WTC11 (cell line): Measurements from ENCODE around the gene CAMKK2. TPM values are rescaled to one million over a fixed set of nuclear protein-coding genes. Genes with fewer than 3 reads are reported as not detected.

Experiments used
- ATAC-seq: fragments of 200-7000 bp; cut with Tn5 transposase; 2 replicates; pipeline ENCODE4 v1.10.0; 2021; ENCODE audit warnings: mild to moderate bottlenecking, moderate library complexity
- CTCF ChIA-PET: fragments of 300-600 bp; sonication (Branson Sonifier 250); formaldehyde crosslinking; loops from one replicate; lab custom pipeline; 2021; ENCODE audit warnings: antibody characterized with exemption; lab: Charles Lee
- POLR2A ChIA-PET: fragments of 350-600 bp; sonication (Branson Sonifier 250); formaldehyde crosslinking; loops from one replicate; lab custom pipeline; 2021; ENCODE audit warnings: antibody characterized with exemption; lab: Charles Lee
- DNase-seq: peaks from one replicate; pipeline ENCODE4 v3.0.0; 2021; ENCODE audit warnings: low spot score
- H3K27ac Mint-ChIP-seq: 2 replicates; pipeline ENCODE4 v1.8.0; 2021; ENCODE audit warnings: mixed read lengths
- H3K27me3 Mint-ChIP-seq: 2 replicates; pipeline ENCODE4 v1.8.0; 2021; ENCODE audit warnings: low read depth, mild to moderate bottlenecking, moderate library complexity, mixed read lengths
- H3K36me3 Mint-ChIP-seq: 2 replicates; pipeline ENCODE4 v1.8.0; 2021; ENCODE audit warnings: mixed read lengths
- H3K4me1 Mint-ChIP-seq: 2 replicates; pipeline ENCODE4 v1.8.0; 2022; ENCODE audit warnings: mixed read lengths
- H3K4me3 Mint-ChIP-seq: 2 replicates; pipeline ENCODE4 v1.8.0; 2021; ENCODE audit warnings: mild to moderate bottlenecking, moderate library complexity, mixed read lengths
- H3K9me3 Mint-ChIP-seq: 2 replicates; pipeline ENCODE4 v1.8.0; 2021; ENCODE audit warnings: mixed read lengths
- ATF1 ChIP-seq: sonication (generic); formaldehyde crosslinking; IDR thresholded peaks from 2 replicates; pipeline ENCODE4 v1.8.1; 2023; ENCODE audit warnings: mild to moderate bottlenecking, moderate library complexity, missing genetic modification reagents
- ATF2 ChIP-seq: sonication (generic); formaldehyde crosslinking; IDR thresholded peaks from 2 replicates; pipeline ENCODE4 v1.8.1; 2022; ENCODE audit warnings: low read depth, missing genetic modification reagents, borderline replicate concordance
- CREB1 ChIP-seq: sonication (generic); formaldehyde crosslinking; IDR thresholded peaks from 2 replicates; pipeline ENCODE4 v1.8.0; 2023; ENCODE audit warnings: mild to moderate bottlenecking, missing genetic modification reagents
- FOXP1 ChIP-seq: sonication (generic); formaldehyde crosslinking; IDR thresholded peaks from 2 replicates; pipeline ENCODE4 v1.8.0; 2022; ENCODE audit warnings: missing genetic modification reagents, mild to moderate bottlenecking, moderate library complexity, borderline replicate concordance
- GRHL2 ChIP-seq: fragments of 250-450 bp; sonication (Bioruptor Pico); IDR thresholded peaks from 2 replicates; pipeline ENCODE4 v1.8.0; 2022; ENCODE audit warnings: mild to moderate bottlenecking, moderate library complexity; ENCODE audit not compliant: insufficient replicate concordance, severe bottlenecking
- KAT7 ChIP-seq: sonication (generic); formaldehyde crosslinking; IDR thresholded peaks from 2 replicates; pipeline ENCODE4 v1.8.1; 2023; ENCODE audit warnings: missing genetic modification reagents, mild to moderate bottlenecking, borderline replicate concordance
- MYBL2 ChIP-seq: sonication (generic); formaldehyde crosslinking; IDR thresholded peaks from 2 replicates; pipeline ENCODE4 v1.8.1; 2023; ENCODE audit warnings: mild to moderate bottlenecking, moderate library complexity, missing genetic modification reagents
- NFE2L1 ChIP-seq: sonication (generic); formaldehyde crosslinking; IDR thresholded peaks from 2 replicates; pipeline ENCODE4 v1.8.1; 2023; ENCODE audit warnings: missing genetic modification reagents
- NR2C2 ChIP-seq: sonication (generic); formaldehyde crosslinking; IDR thresholded peaks from 2 replicates; pipeline ENCODE4 v1.8.0; 2022; ENCODE audit warnings: mild to moderate bottlenecking, missing genetic modification reagents
- OVOL2 ChIP-seq: fragments of 250-450 bp; sonication (Bioruptor Pico); IDR thresholded peaks from 2 replicates; pipeline ENCODE4 v1.9.0; 2021; ENCODE audit warnings: mild to moderate bottlenecking, borderline replicate concordance
- SOX15 ChIP-seq: fragments of 250-450 bp; sonication (Bioruptor Pico); IDR thresholded peaks from 2 replicates; pipeline ENCODE4 v1.9.0; 2021; ENCODE audit warnings: mild to moderate bottlenecking
- USF1 ChIP-seq: sonication (generic); formaldehyde crosslinking; IDR thresholded peaks from 2 replicates; pipeline ENCODE4 v1.8.0; 2022; ENCODE audit warnings: mild to moderate bottlenecking, missing genetic modification reagents
- ZNF138 ChIP-seq: sonication (generic); formaldehyde crosslinking; conservative IDR thresholded peaks from 2 replicates; pipeline ENCODE4 v1.8.1; 2022; ENCODE audit warnings: mild to moderate bottlenecking, moderate library complexity, missing genetic modification reagents
- ZNF281 ChIP-seq: sonication (generic); formaldehyde crosslinking; IDR thresholded peaks from 2 replicates; pipeline ENCODE4 v1.8.0; 2023; ENCODE audit warnings: mild to moderate bottlenecking, missing genetic modification reagents
- ZSCAN18 ChIP-seq: fragments of 250-450 bp; sonication (Bioruptor Pico); IDR thresholded peaks from 2 replicates; pipeline ENCODE4 v2.1.2; 2022; ENCODE audit warnings: mild to moderate bottlenecking, moderate library complexity
- total RNA-seq: library from RNA; stranded (reverse); gene quantifications from 3 replicates; pipeline ENCODE4 v1.2.3, GENCODE V29; 2021
- TF ChIP-seq, protein P1 (sequence below): sonication (generic); formaldehyde crosslinking; IDR thresholded peaks from 2 replicates; pipeline ENCODE4 v1.8.0; 2022; ENCODE audit warnings: mild to moderate bottlenecking, missing genetic modification reagents

The CAMKK2 gene
- total RNA-seq, 1 experiment from 2014 or later: 36.5 TPM

DNA sequence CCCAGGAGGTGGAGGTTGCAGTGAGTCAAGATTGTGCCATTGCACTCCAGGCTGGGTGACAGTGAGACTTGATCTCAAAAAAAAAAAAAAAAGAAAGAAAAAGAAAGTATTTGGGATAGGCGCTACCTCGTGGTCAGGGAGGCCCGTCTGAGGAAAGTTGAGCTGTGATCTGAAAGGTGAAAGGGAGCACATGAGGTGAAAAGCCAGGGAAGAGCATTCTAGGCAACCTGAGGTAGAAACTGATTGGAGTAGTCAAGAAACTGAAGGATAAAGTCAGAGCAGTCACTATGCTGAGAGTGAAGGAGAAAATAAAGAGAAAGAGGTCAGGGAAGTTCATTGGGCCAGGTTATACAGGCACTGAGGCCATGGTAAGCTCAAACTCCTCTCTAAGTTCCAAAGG, 48.0 kb upstream of the CAMKK2 start:
- Mint-ChIP-seq H3K36me3 (peaks cover 57% of the 10 kb centered on the region), H3K4me1 (no peaks in the 10 kb centered on the region), H3K4me3 (no peak overlapping the region), H3K27me3 (no peaks in the 10 kb centered on the region), H3K9me3 (no peaks in the 10 kb centered on the region), H3K27ac (no peak overlapping the region; the same call in 1 of the 2 replicates)
- CTCF ChIA-PET: no interaction called here
- DNase-seq (no peak), ATAC-seq (no peak)
- no peak for TF ChIP-seq ZNF281 (CRISPR knock-in tag)
- no peak for TF ChIP-seq ATF1 (CRISPR knock-in tag)
- no peak for TF ChIP-seq ZNF138 (CRISPR knock-in tag)
- no peak for TF ChIP-seq ZSCAN18
- POLR2A ChIA-PET: no interaction called here

DNA sequence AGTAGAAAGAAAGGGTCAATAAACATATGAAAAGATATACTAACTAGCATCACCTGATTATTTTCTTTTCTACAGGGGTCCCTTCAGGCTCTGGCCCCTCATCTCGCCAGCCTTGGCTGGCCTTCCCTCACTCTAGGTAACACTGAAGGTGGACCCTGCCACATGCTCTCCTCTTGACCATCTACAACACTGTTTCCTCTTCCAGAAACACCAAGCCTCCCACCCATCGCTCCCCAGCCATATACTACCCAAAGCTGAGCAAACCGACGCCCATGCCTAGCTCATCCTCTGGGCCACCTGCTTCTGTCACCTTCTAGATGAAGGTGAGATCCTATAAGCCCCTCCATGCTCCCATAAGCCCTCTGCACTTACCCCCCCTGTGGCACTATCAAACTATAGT, 40.9 kb upstream of the CAMKK2 start:
- no peak overlapping the region for H3K4me3 Mint-ChIP-seq
- TF ChIP-seq NR2C2 (CRISPR knock-in tag): no peak
- TF ChIP-seq NFE2L1 (CRISPR knock-in tag): no peak
- no peak for TF ChIP-seq GRHL2 (CRISPR knock-in tag)
- TF ChIP-seq USF1 (CRISPR knock-in tag): no peak
- TF ChIP-seq CREB1 (CRISPR knock-in tag): no peak
- TF ChIP-seq FOXP1: no peak
- TF ChIP-seq, protein P1, sequence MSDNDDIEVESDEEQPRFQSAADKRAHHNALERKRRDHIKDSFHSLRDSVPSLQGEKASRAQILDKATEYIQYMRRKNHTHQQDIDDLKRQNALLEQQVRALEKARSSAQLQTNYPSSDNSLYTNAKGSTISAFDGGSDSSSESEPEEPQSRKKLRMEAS (CRISPR knock-in tag): no peak
- TF ChIP-seq MYBL2 (CRISPR knock-in tag): no peak
- no peak for TF ChIP-seq OVOL2 (CRISPR knock-in tag)
- no peak for TF ChIP-seq ATF2 (CRISPR knock-in tag)
- TF ChIP-seq KAT7 (CRISPR knock-in tag): no peak
- no peak for TF ChIP-seq SOX15 (CRISPR knock-in tag)
- ChIA-PET CTCF (interaction anchor here (0.7 to 1.4 kb wide), 2 partner anchors 104 to 106 kb away, joined by 3 read pairs; no protein-coding TSS in a partner anchor), POLR2A (no interaction called here)
- H3K9me3 Mint-ChIP-seq: no peaks in the 10 kb centered on the region
- H3K4me1 Mint-ChIP-seq: 0 out of 2 replicates have a peak, but pooled peaks cover 4% of the 10 kb centered on the region
- peaks cover 61% of the 10 kb centered on the region for H3K36me3 Mint-ChIP-seq
- ATAC-seq (no peak), DNase-seq (no peak)
- H3K27me3 Mint-ChIP-seq: no peaks in the 10 kb centered on the region
- H3K27ac Mint-ChIP-seq: peak overlapping the region; percentile 67; the same call in 1 of the 2 replicates
